ENCODE results near the gene EXOSC10. TPM values are rescaled to one million over a fixed set of nuclear protein-coding genes. Genes with fewer than 3 reads are reported as not detected.
A peak's percentile ranks its signal among the peaks of the same experiment; 100 is the strongest.

EXOSC10 gene
- total and polyA plus RNA-seq, 9 of the 15 experiments (the other 6 are each of a cell fraction or from before 2014, with no cell fraction given), result 23.4 to 150 (median 105) TPM

DNA sequence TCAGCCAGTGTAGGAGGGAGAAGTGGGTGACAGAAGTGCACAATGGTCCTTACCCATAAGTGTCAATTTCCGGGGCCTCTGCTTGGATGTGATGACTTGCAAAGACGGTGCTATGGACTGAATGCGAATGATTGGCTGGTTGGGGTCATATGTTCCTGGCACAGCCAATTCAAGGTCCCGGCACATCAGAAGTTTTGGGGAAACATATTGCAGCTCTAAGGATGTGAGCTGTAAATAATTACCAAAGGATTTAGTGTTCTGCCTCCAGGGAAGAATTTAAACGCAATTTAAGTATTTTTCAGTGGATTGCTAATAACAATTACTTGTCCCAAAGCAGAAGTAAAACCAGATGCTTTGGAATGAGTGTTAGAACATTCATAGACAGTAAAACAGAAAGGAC lies 26.9 kb upstream of the EXOSC10 start:
- Histone ChIP-seq H2AFZ (ENCODE audit: low read depth, low read length) (no peak overlapping the region), H3K9me3 (replicated peaks; ENCODE audit: control insufficient read depth, insufficient read depth, low read depth, low read length) (no peaks in the 10 kb centered on the region), H3K36me3 (ENCODE audit: control insufficient read depth, insufficient read depth, low read length) (peaks cover 87% of the 10 kb centered on the region), H3K9me1 (ENCODE audit: control insufficient read depth, insufficient read depth, low read length) (no peaks in the 10 kb centered on the region), H3K27ac (ENCODE audit: extremely low read depth, low read depth, low read length) (no peak overlapping the region), H3K27me3 (ENCODE audit: control insufficient read depth in 2 of 2, insufficient read depth in 2 of 2, low read length in 2 of 2) (no peaks in the 10 kb centered on the region), H3K4me1 (replicated peaks in 1 of 2; ENCODE audit: control insufficient read depth in 2 of 2, insufficient read depth in 2 of 2, low read length in 2 of 2) (no peaks in the 10 kb centered on the region), H4K20me1 (replicated peaks; ENCODE audit: control insufficient read depth, insufficient read depth, low read length) (no peaks in the 10 kb centered on the region), H3K4me3 (no peak overlapping the region), H3K79me2 (ENCODE audit: control insufficient read depth, insufficient read depth, low read length) (no peaks in the 10 kb centered on the region), H3K9ac (ENCODE audit: insufficient read depth in 1 of 2, low read depth in 2 of 2, low read length in 2 of 2) (no peak overlapping the region), H3K4me2 (ENCODE audit: insufficient read depth, low read length) (no peak overlapping the region)
- 80% methylated on average over 5 of the region's 5 CpGs for WGBS (ENCODE audit: insufficient coverage, low coverage, missing lambda C conversion rate)
- no TSS peak for BruUV-seq (replicated peaks)
- in situ Hi-C loops (cut with MboI), result no loop called here
- ATAC-seq (peak; percentile 51; the same call in 1 of the 3 replicates), DNase-seq (ENCODE audit: extremely low read depth in 1 of 4, low spot score in 3 of 4) (peak in 1 of 4 experiments; percentile 39), FAIRE-seq (no peak)
- intact Hi-C loops (cut with micrococcal nuclease), result no loop called here
- CTCF ChIA-PET (ENCODE audit: low intra/inter-chr PET ratio), result no interaction called here
- TF ChIP-seq RNF2 (IDR thresholded peaks at IDR 0.05), result no peak
- TF ChIP-seq, protein P1, sequence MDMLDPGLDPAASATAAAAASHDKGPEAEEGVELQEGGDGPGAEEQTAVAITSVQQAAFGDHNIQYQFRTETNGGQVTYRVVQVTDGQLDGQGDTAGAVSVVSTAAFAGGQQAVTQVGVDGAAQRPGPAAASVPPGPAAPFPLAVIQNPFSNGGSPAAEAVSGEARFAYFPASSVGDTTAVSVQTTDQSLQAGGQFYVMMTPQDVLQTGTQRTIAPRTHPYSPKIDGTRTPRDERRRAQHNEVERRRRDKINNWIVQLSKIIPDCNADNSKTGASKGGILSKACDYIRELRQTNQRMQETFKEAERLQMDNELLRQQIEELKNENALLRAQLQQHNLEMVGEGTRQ (CRISPR knock-in tag; IDR thresholded peaks at IDR 0.05), result 0 out of 2 replicates have a peak, but pooled peaks have one; percentile 13
- peak; percentile 18 for TF ChIP-seq NFYB (IDR thresholded peaks at IDR 0.05; ENCODE audit: extremely low read depth, insufficient read length)
- 0 out of 2 replicates have a peak, but pooled peaks have one; percentile 4 for TF ChIP-seq ZNF316 (IDR thresholded peaks at IDR 0.05)
- TF ChIP-seq, protein P2, sequence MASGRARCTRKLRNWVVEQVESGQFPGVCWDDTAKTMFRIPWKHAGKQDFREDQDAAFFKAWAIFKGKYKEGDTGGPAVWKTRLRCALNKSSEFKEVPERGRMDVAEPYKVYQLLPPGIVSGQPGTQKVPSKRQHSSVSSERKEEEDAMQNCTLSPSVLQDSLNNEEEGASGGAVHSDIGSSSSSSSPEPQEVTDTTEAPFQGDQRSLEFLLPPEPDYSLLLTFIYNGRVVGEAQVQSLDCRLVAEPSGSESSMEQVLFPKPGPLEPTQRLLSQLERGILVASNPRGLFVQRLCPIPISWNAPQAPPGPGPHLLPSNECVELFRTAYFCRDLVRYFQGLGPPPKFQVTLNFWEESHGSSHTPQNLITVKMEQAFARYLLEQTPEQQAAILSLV (tag; IDR thresholded peaks at IDR 0.05), result no peak
- TF ChIP-seq RBM39 (optimal IDR thresholded peaks at IDR 0.05; ENCODE audit: low read depth, low read length), result no peak
- no peak for TF ChIP-seq PML (IDR thresholded peaks at IDR 0.05; ENCODE audit: low read length)
- no peak for TF ChIP-seq TBP (optimal IDR thresholded peaks at IDR 0.05; ENCODE audit: low read depth, low read length)
- no peak for TF ChIP-seq TRIM24 (IDR thresholded peaks at IDR 0.05)
- POLR2A ChIA-PET, result interaction anchor here (0.7 to 1.2 kb wide), 3 partner anchors 23 to 151 kb away, joined by 3 to 6 read pairs (median 4); partner anchors contain the start of gene EXOSC10

Data from K562 (cell line).